GM18870 (cell line): Measurements from ENCODE around the gene ATP1A4.
"Not testable (repeated sequence)": the region's sequence is repeated elsewhere in the genome, so short reads cannot be mapped to it uniquely, and the experiment has no call there.

Experiments
- ATAC-seq: cut with Tn5 transposase; IDR thresholded peaks from one replicate; pipeline ENCODE4 v1.9.1; 2021; ENCODE audit warnings: moderate library complexity; ENCODE audit not compliant: unreplicated experiment

The ATP1A4 gene

DNA sequence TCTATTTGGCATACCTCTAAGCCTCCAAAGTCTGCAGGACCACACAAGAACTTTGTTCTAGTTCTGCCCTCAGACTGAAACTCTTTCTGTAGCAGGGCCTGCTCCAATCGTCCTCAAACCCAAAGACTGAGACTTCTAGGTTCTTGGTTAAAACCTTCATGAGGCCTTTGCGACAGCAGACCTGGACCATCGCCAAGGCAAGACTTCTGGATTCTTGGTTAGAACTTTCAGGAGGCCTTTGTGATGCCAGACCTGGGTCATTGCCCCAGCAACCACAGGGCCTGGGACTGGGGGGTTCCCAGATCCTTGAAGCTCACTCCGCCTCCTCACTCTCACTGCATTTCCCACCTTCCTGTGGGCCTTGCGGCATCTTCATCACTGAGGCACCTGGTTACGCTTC lies at the start of gene ATP1A4:
TSS of gene ATP1A4 (plus strand) at position 301 of the 400 bp plus-strand sequence. CDS start 438 bp downstream, outside the sequence.
- no peak for ATAC-seq

DNA sequence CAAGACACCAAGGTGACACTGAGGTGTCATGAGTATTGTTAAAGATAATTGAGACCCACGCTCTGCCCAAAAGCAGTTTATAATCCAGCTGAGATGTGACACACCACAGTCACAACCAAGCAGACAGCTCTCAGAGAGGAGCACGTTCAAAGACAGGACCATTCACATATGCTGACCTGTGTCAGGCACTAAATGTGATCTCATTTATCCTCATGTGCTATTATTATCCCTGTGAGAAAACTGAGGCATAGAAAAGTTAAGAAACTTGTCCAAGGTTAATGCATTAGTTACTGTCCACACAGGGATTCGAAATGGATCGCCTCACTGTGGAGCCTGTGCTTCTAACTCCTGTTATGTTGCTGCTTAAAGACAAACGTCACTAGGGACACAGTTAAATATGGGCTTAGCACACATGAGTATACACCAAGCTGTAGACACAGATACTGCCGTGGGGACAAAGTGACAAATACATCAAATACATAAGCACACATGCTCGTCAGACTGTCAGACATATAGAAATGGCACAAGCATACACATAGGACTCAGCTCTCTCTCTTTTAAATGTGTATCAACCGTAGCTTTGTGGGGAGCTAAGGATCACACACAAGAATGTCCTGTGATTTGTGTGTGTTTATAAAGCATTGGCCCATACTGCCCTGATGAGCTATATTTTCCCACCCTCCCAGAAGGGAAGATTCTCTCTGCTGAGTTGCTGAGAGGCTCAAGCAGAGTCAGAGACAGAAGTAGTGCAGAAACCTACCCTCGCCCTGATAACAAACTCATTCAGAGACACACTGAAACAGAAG lies 49.5 kb upstream of the ATP1A4 start:
- ATAC-seq: no peak

DNA sequence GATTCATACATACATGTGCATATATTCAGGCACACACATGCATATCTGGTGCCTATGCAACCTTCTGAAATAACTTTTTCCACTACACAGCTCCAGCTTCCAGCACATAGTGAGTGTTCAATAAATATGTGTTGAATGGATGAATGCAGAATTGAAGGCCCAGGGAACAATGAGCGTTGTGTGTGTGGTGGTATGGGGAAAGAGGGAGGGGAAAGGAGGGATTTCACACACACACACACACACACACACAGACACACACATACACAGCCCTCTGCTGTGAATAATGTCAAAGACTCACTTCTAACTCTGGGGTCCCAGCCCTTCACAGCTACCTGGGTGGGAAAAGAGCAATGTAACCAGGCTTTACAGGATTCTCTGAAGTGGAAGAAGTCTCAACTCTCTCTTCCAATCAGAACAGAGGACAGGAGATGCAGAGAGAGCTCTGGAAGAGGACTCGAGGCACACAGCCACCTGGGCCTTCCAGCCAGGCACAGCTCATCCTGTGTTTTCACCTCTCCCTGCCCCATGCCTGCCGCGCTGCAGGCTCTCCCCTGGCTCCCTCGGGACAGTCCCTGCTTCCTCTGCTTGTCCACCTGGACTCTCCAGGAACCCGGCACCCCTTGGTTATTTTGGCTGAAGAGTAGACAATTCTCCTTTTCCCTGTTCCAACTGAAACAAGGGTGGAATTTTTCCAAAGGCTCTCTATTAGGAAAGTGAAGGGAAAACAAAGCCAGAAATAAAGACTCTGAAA lies 47.6 kb upstream of the ATP1A4 start:
- no peak for ATAC-seq

DNA sequence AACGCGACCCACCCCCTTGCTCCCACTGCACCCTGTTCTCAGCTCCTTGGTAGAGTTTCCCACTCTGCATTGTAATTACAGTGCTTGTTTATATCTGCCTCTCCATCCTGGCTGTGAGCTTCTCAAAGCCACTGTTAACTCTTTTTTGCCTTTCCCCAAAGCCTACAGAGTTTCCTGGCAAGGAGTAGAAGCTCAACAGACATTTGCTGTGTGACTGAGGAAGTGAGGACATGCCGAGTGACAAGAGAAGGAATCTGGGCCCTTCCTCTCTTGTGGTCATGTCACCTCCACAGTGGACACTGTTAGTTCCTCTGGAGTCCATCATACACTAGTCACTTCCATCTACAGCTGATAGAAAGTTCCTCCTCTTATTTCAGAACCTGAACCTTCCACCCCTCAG lies 46.9 kb upstream of the ATP1A4 start:
- no peak for ATAC-seq

DNA sequence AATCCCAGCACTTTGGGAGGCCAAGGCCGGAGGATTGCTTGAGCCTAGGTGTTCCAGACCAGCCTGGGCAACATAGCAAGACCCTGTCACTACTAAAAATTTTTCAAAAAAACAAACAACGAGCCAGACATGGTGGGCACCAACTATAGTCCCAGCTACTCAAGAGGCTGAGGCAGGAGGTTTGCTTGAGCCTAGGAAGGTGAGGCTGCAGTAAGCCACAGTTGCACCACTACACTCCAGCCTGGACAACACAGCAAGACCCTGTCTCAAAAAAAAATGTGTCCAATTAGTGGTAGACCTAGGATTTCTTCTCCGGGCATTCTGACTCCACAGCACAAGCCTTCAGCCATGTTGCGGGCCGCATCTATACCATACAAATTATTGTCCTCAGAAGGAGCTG lies 46.2 kb upstream of the ATP1A4 start:
- ATAC-seq: no peak

DNA sequence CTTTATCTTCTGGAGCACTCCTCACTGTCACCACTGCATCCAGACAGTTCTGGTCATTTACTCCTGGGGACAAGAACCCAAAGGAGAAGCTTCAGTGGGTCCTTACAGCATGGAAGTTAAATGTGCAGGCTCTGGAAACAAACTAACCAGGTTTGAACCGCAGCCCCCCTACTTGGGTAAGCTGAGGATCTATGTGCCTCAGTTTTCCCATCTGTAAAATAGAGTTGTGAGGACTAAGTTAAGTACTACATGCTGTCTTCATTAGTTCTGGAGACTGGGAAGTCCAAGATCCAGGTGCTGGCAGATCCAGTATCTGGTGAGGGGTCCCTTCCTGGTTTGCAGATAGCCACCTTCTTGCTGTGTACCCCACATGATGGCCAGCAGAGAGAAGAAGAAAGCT lies 43.9 kb upstream of the ATP1A4 start:
- ATAC-seq: no peak

DNA sequence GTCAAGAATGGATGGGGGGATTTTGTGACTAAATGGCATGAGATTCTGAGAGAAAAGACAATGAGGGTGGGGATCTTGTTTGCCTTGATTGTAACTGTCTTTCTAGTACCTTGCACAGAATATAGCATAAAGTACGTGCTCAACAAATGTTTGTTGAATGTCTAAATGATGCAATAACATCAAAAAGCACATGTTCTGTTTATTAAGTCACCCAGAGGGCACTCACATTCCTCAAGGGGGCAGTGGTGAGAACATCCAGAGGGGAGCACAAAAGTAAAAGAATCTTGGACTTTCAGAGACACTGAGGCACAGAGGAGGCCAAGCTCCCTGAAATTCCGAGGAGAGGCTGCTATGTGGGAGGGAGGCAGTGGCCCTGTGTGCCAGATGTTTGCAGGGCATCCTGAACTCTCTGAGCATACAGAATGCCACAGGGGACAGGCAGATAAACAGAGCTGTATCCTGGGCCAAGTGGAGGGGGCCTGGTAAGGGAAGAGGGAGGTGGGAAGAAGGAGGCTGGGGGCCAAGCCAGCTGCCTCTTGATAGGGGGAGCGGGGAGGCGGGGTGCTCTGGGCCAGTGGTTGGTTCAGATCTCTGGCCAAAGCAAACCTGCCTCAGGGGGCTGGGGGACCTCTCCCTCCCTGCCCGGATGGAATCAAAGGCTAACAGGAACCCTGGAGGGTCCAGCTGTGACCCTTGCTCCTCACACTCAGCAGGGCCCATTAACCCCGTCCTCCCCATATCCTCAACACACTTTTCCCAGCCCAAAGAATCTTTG lies 42.3 kb upstream of the ATP1A4 start:
- no peak for ATAC-seq

DNA sequence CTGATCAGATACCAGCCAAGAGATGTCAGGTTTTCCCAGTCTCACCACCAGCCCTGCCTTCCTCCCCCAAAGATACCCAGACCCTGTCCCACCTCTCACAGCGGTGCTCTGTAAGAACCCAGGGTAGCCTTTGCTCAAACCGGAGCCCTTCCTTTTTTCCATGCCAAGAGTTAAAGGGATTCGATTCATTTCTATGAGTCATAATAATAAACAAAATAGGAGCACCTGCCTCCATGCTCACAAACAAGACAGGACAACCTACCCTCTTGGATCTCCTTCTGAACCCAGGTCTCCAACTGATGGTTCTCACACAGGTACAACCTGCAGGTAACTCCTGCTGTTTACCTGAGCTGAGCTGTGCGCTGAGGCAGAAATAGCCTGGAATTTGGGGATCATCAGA lies 41.7 kb upstream of the ATP1A4 start:
- ATAC-seq: no peak

DNA sequence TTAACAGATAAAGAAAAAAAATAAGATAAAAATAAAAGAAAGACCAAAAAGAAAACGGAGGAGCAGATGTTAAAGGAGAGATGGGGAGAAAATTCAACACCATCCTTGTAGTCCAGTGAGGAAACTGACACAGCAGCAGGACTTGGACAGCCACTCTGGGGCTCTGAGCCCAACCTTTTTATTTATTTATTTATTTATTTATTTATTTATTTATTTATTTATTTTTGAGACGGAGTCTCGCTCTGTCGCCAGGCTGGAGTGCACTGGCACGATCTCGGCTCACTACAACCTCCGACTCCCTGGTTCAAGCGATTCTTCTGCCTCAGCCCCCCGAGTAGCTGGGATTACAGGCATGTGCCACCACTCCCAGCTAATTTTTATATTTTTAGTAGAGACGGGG lies 39.9 kb upstream of the ATP1A4 start:
- not testable (repeated sequence) for ATAC-seq

DNA sequence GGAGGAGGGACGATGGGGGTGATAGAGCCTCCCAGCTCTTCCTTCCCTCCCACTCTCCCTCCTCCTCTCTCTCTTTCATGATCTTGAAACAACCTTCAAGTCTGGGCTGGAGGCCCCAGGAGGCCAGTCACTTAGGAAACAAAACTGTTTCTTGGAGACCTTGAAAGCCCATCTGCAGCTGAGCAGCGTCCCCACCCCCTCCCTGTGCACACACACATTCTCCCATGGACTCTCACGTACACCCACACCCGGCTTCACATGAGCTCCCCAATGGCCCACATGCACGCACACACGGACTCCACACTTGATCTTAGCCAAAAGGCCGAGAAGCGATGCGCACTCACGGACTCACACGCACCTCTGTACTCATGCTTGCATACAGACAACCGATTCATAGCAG lies 39.0 kb upstream of the ATP1A4 start:
- ATAC-seq: no peak

DNA sequence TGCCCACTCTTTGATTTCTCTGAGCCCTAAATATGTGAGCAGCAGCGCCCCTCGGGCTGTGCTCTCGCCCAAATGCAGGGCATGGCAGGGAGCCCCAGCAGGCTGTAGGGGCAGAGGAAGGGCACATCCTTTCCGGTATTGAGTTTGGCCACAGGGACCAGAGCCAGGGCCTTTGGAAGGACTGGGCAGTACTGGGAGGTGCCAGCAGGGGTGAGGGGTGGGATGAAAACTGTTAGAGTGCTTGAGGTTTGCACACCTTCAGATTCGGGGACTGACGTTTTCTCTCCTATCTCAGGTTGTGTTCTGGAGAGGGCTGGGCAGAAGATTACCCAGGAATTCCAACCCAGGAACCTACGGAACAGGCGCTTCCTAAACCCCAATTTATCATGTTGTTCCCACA lies 38.0 kb upstream of the ATP1A4 start:
- ATAC-seq: no peak

DNA sequence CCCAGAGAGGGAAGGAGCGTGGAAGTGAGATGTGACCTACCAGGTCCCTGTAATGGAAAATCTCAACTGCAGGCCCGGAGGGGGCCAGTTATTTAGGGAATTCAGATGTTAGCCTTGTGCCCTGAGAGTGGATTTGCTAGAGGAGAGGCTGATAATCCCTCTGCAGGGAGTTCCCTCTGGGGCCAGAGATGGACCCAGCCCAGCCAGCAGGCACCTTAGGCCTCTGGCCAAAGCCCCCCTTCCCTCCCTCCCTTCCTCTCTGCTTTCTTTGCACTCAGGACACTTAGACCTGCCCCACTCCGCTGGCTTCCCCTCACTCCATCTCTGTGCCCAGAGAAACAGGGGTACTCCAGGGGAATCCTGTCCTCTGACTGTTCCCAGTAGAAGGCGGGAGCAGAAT lies 37.3 kb upstream of the ATP1A4 start:
- no peak for ATAC-seq

DNA sequence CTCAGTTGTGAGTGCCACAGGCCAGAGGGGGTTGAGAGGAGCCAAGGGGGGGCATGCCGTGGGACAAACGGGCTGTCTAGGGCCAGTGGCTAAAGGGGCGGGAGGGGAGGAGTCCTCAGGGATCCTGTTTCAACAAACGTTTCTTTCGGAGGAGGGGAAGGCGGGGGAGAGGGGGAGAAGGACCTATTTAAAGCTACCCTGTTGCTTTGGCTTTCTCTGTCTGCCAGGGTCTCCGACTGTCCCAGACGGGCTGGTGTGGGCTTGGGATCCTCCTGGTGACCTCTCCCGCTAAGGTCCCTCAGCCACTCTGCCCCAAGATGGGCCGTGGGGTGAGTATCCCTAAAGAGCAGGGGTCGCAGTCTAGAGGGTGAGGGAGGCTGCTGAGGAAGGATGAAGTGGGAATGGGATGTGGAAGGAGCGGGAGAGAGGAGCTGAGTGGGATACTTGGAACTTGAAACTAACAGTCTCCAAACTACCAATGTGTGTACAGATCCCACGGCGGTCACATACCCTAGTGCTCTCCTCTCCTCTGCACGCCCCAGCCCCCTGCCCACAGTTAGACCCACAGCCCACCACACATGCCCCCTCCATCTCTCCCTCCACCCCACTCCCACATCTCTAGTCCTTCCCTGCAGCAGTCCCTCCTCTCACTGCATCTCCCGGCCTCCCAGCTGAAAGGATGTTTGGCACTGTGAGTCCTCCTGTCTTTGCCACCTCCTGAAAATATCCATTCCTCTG lies 35.7 kb upstream of the ATP1A4 start, which contains the start of gene ATP1A2:
TSS of gene ATP1A2 (plus strand) at position 215 of the 738 bp plus-strand sequence. CDS start at position 318, 103 bp downstream.
- ATAC-seq: no peak

DNA sequence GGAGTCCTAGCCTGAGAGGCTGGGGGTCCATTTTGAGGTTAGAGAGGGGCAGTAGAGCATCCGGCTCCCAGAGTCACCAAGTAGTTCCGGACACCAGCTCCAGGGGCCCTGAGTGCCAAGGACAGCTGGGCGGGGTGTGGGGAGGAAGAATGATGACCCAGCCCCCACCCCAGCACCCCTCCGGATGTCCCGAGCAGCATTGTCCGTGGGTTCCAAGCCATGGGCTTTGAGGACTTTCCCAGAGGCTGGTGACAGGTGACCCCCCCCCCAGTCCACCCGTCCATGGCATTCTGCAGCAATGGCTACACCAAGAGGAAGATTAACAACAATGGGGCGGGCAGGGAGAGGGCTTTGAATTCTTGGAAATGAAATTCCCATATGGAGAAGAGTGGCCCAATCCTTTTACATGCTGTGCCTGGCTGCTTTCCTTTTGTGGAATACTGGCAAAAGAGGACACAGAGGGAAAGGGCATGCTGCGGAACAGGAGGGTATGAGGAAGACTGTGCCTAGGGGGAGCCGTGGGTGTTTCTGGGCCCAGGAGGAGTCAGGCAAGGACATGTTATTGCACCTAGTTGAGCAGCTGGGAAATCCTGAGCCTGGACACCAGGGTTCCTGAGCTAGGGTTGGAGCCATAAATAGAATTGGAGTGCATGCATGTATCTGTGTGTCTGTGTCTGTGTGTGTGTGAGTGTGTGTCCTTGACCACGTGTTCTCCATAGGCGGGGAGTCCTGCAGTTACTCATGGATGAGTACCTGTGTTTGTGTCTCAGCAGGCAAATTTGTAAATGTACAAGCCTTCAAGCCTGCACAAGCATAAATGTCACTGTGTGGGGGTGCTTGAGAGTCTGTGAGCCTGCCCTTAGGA lies 34.9 kb upstream of the ATP1A4 start:
- ATAC-seq: no peak

DNA sequence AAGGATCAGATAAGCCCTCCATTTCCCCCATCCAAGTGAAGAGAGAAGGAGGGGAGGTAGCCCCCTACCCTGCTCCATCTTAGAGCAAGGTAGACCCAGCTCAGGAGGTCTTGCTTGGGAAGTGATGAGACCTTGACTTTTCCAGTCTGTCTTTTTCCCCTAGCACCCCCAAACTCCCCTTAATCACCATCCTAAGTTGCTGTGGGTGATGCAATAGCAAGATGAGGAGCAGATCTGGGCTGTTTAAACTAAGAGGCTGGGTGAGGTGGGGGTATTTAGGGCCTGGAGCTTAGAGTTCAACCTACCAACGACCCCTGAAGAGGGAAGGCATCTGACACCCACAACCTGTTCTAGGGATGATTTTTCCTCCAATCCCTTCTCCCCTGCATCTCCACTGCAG lies 34.1 kb upstream of the ATP1A4 start:
- ATAC-seq: no peak

DNA sequence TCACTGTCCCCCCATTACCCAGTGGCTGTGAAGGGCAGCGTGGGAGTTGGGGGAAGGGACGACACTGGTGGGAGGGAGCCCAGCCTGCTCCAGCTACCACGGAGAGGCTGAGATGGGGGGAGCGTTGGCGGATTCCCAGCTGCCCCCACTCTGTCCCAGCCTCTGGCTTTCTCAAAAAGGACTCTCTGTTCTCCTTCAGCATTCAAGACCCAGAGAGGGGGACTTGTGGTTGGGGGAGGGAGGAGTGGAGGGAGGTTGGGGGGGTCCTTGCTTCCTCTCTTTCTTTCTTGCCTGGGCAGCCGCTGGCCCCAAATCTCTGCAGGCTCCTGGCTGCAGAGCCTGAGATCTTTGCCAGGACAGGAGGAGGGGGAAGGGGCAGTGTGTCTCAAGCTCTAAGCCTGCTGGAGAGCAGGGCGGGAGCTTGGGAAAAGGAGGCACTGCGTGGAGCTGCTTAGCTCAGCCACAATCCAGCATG lies 33.7 kb upstream of the ATP1A4 start:
- ATAC-seq: no peak

DNA sequence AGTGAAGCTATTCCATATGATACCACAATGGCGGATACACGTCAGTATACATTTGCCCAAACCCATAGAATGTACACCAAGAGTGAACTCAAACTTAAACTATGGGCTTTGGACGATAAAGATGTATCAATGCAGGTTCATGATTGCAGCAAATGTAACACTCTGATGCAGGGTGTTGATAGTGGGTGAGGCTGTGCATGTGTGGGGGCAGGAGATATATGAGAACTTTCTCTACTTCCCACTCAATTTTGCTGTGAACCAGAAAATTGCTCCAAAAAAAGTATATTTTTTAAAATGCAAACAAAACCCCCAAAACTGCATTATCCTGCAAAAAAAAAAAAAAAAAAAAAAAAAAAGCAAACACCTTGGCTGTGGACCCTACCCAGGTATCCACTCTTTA lies 32.5 kb upstream of the ATP1A4 start:
- no peak for ATAC-seq

DNA sequence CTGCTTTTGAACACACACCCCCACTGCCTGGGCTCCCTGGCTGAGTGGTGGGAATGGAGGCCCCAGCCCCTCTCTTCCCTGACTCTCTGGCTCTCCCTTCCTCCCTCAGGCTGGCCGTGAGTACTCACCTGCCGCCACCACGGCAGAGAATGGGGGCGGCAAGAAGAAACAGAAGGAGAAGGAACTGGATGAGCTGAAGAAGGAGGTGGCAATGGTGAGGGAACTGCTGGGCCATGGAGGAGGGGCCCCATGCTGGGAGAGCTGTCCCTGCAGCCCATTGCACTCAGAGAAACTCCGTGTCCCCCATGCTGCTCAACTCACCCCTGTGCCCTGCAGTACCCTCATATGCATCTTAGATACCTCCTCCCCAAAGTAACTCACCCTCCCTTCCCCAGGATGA lies 30.6 kb upstream of the ATP1A4 start:
- ATAC-seq: no peak

DNA sequence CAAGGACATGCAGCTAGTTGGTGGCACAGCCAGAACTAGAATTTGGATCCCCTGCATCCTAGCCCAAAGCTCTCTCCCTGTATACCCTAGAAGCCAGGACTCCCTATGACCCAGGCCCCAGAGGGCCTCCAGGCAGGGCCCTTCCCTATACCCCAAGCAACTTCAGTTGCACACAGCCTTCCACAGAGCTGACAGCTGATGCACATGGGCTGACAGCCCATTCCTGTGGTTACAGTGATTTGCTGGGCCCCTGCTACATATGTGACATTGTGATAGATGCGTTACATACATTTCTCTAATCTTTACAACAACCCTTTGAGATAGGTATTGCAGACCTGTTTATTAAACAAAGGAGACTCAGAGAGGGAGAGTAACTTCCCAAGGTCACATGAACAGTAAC lies 30.0 kb upstream of the ATP1A4 start:
- ATAC-seq: no peak
